Mucosa of descending colon (tissue), 3 donors: ENCODE measurements around the gene WHRN. TPM values are rescaled to one million over a fixed set of nuclear protein-coding genes. Genes with fewer than 3 reads are reported as not detected.

Experiments used
- ATAC-seq: fragments of 200-7000 bp; cut with Tn5 transposase; one replicate; pipeline ENCODE4 v1.9.1; 2020; ENCODE audit warnings: mild to moderate bottlenecking, moderate library complexity
- DNase-seq, 3 donors: peaks; one replicate each; pipeline ENCODE4 v3.0.0-alpha.2; 2020
- H3K36me3 ChIP-seq: fragments of 200-600 bp; one replicate; pipeline ENCODE4 v1.8.0; 2021; ENCODE audit warnings: low read depth, mild to moderate bottlenecking
- H3K4me1 ChIP-seq: fragments of 200-600 bp; one replicate; pipeline ENCODE4 v1.8.0; 2021; ENCODE audit warnings: low read depth, mild to moderate bottlenecking
- H3K4me3 ChIP-seq: fragments of 200-600 bp; one replicate; pipeline ENCODE4 v1.8.0; 2021; ENCODE audit warnings: mild to moderate bottlenecking
- H3K9me3 ChIP-seq: fragments of 200-600 bp; one replicate; pipeline ENCODE4 v1.8.0; 2021; ENCODE audit warnings: mild to moderate bottlenecking
- intact Hi-C, 2 donors: fragments of 100-400 bp; cut with DNase I in 1 of 2; cut with micrococcal nuclease in 1 of 2; formaldehyde crosslinking; loops; one replicate each; pipeline versions ENCODE4 v1.11.0 to v1.11.1; 2022; cut with DNase I, micrococcal nuclease
- long read RNA-seq, 2 donors: library from polyadenylated mRNA; unstranded; transcript quantifications; one replicate each; pipeline ENCODE4 v2.0.0, GENCODE V29; 2019 to 2021
- total RNA-seq, 3 donors: library from RNA; stranded (reverse); fragmentation: NEBNext Ultra II Directional in 2 of 3; extraction: Animal tissue kit (Norgen Biotek cat#: 25700) in 2 of 3; gene quantifications; one replicate each; pipeline versions ENCODE4 v1.2.1 to v1.2.4, GENCODE V29; 2021 to 2023
- TF ChIP-seq, protein P1 (sequence below): fragments of 200-600 bp; IDR thresholded peaks from one replicate; pipeline ENCODE4 v1.8.0; 2022; ENCODE audit warnings: antibody characterized with exemption, mild to moderate bottlenecking
- donor health status: DM: no; HTN: no; CAD: no; lungs with moderate emphysema.
- donor health status: DM: no; HTN: no; CAD: no.
- donor health status: DM: no; HTN: yes; CAD: no.

Gene WHRN
- total RNA-seq = 10 to 100 TPM in 1 of 3 donors, 1 to 10 TPM in 2; 2.8 to 19.1 (median 4.7) TPM
- long read RNA-seq, donor 1, partial matches to known transcripts = 6 of 14 reads
- long read RNA-seq, donor 1, other reads (novel, unspliced or antisense) = 7 of 14 reads
- long read RNA-seq, donor 2 = 0 reads

DNA sequence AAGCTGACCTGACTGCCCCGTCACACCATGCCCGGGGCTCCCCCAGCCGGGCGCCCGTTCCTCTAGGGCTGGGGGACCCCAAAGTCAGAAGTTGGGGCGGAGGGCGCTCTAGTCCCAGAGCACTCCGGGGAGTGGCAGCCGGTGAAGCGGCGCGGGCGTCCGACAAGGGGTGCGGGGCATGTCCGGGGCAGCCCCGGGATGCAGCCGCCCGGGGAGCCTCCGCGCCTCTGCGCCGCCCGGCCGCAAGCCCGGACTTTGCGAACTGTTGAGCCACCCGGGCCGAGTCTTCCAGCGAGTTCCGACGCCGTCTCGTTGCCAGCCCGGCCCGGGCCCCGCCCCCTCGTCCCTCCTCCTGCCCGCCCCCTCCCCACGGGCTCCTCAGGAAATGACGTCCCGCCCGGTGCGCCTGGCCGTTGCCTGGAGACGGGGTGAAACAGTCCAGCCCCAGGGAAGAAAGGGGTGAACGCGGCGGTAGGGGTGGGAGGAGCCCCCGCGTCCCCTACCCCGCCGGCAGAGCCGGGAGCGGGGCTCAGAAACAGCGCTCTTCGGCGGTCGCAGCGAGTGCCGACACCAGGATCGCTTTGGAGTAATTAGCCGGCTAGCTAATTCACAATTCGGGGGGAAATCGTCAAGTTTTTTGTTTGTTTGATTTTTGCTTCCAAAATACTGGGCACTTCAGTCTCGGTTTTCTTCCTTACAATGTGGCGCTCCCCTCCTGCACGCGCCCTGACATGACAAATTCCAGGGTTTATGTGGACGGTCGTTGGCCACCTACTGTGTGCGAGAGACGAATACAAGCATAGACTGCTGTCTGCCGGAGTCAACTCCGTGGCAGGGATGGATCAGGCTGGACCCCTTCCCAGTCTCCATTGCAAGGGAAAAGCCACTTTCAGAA, at the start of gene WHRN:
WHRN (minus strand) TSS at position 287 of the 895 bp plus-strand sequence. CDS start 672 bp downstream, outside the sequence.
- intact Hi-C loops = no loop called here
- ATAC-seq (peak; percentile 94), DNase-seq (peak; percentile 92 to 95 (median 94))
- Histone ChIP-seq H3K9me3 (no peaks in the 10 kb centered on the region), H3K4me3 (peak within 1 kb of the TSS; percentile 39), H3K4me1 (peaks cover 14% of the 10 kb centered on the region), H3K36me3 (no peaks in the 10 kb centered on the region)
- TF ChIP-seq, protein P1, sequence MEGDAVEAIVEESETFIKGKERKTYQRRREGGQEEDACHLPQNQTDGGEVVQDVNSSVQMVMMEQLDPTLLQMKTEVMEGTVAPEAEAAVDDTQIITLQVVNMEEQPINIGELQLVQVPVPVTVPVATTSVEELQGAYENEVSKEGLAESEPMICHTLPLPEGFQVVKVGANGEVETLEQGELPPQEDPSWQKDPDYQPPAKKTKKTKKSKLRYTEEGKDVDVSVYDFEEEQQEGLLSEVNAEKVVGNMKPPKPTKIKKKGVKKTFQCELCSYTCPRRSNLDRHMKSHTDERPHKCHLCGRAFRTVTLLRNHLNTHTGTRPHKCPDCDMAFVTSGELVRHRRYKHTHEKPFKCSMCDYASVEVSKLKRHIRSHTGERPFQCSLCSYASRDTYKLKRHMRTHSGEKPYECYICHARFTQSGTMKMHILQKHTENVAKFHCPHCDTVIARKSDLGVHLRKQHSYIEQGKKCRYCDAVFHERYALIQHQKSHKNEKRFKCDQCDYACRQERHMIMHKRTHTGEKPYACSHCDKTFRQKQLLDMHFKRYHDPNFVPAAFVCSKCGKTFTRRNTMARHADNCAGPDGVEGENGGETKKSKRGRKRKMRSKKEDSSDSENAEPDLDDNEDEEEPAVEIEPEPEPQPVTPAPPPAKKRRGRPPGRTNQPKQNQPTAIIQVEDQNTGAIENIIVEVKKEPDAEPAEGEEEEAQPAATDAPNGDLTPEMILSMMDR = no peak

DNA sequence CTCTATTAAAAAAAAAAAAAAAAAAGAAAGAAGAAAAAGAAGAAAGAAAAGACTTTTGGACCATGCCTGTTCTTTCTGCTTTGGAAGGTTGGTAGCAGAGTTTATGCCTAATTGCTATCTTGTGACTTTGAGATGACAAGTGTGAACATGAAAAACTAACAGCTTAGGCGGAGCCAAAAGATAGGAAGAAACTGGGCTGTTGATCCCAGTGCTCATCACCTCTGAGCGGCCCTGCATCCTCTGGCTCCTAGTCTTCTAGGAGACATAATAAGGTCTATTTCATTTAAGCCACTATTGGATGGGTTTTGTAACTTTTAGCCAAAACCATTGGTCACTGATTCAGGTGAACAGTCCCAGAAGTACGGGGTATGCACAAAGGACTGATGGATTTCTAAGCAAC, 47.9 kb upstream of the WHRN start:
- ATAC-seq (no peak), DNase-seq (no peak)
- Histone ChIP-seq H3K36me3 (no peaks in the 10 kb centered on the region), H3K9me3 (no peaks in the 10 kb centered on the region), H3K4me1 (no peaks in the 10 kb centered on the region), H3K4me3 (no peak overlapping the region)
- intact Hi-C loops = no loop called here
- TF ChIP-seq, protein P1 = no peak

DNA sequence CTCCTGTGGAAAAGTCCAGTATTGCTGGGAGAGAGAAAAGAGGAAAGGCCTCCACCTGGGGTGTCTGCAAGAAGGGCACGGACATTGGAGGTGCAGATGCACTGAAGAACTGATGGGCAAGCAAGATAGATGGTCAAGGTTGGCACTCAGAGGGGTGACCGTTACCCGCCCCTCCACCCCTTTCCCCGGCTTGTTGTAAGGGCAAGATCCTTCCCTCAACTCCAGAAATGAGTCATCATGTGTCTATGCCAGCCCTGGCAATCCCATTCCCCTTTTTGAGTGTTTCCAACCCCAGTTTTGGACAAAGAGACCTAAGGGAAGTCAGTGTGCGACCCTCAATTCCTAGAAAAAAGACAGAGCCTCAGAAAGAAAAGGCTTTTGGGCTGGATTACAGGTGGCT, 47.4 kb upstream of the WHRN start:
- H3K36me3 ChIP-seq = no peaks in the 10 kb centered on the region
- TF ChIP-seq, protein P1 = no peak
- H3K9me3 ChIP-seq = no peaks in the 10 kb centered on the region
- no peak for DNase-seq
- no peak for ATAC-seq
- H3K4me1 ChIP-seq = no peaks in the 10 kb centered on the region
- H3K4me3 ChIP-seq = no peak overlapping the region
- intact Hi-C loops = no loop called here

DNA sequence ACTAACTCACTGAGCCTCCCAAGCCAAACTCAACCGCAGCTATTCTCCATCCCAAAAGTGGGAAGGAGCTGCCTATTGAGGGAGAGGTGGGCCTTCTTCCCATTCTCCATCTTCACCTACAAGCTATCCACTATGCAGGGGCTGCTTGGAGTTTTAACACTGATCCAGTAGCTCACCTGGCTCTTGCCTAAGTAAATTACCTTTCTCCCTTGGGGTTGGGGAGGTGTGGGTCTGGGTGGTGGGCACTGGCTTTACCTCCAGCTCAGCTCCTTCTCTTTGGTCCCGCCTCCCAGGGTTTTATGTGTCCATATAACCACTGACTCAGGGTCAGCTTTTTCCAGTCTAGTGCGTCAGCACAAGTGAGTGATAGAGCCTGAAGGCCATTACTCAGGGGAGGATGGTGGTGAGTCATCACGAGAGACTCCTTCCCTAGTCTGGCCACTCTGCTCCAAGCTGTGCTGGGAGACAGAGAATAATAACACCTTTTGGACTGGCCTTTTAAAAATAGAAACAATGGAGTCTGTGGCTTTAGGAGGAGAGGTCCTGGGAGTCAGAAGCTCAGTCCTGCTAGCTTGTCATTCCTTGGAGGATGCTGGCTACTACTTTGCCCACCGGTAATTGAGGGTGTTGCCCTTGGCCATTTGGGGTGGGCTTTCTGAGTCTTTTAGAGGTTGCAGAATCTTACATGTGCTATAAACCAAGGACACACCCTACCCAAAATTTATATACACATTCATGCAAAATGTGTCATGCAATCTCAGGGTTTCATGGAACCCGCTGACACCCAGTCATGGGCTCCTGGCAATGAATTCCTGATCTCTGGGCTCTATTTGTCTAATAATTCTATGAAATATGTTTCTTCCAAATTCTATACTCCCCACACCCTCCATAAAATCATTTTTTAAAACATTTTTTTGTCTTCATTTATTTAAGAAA, 46.7 kb upstream of the WHRN start:
- ATAC-seq (peak; percentile 97), DNase-seq (peak in 1 of 3 donors; percentile 15)
- TF ChIP-seq, protein P1 = no peak
- no peaks in the 10 kb centered on the region for H3K4me1 ChIP-seq
- no peaks in the 10 kb centered on the region for H3K9me3 ChIP-seq
- H3K4me3 ChIP-seq = no peak overlapping the region
- H3K36me3 ChIP-seq = no peaks in the 10 kb centered on the region
- intact Hi-C loops = no loop called here

DNA sequence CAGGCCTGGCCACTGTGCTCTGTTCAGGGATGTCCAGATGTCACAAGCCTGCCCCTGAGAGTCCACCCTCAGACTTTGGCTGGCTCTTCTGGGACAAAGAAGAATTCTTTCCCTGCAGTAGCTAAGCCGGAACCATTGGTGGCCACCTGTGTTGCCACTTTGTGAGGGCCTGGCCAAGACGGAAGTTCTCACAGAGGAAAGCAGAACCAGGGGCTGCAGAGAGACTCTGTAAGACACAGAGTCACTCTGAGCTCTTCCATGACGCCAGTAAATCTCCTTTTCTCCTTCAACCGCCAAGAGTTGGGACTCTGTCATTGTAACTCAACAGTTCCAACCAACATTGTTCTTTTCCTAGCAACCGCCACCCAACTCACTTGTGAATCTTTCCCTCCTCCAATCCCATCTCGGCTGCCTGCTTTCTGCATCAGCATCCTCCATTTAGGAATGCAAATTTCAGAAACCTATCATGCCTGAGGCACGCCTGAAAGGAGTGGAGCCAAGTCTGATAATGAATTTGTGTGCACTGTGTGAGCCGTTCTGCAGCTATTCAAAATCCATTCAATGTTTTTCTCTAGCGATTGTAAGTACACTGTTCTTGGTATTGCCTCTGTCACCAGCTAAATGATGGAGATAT, 44.5 kb upstream of the WHRN start:
- TF ChIP-seq, protein P1 = no peak
- no peak for DNase-seq
- Histone ChIP-seq H3K9me3 (no peaks in the 10 kb centered on the region), H3K4me3 (no peak overlapping the region), H3K4me1 (no peaks in the 10 kb centered on the region), H3K36me3 (no peaks in the 10 kb centered on the region)
- no peak for ATAC-seq
- intact Hi-C loops = no loop called here
